ENCODE measurements around the gene LTA4H. TPM values are rescaled to one million over a fixed set of nuclear protein-coding genes. Genes with fewer than 3 reads are reported as not detected.

Gene LTA4H
- total RNA-seq, 1 donor from 2014 or later: 266 TPM

DNA sequence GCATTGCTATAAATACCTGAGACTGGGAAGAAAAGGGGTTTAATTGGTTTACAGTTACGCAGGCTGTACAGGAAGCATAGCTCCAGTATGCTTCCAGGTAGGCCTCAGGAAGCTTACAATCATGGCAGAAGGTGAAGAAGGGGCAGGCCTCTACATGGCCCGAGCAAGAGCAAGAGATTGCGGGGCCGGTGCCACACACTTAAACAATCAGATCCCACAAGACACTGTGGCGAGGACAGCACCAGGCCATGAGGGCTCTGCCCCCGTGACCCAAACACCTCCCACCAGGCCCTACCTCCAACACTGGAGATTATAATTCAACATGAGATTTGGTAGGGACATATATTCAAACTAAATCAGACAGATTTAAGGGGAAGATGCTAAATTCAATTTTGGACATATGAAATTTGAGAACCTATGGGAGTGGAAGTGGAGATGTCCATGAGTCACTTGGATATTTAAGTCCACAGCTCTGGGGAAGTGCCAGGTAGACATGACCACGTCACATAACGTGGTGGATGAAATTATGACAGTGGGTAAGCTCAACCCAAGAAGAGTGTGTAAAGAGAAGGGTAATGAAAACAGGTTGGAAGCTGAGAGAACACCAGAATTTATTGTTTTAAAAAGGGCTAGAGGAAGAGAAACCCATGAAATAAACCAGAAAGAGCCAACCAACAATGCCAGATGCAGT is 1.5 kb upstream of the LTA4H start:
- no peaks in the 10 kb centered on the region for H3K27me3 Mint-ChIP-seq (ENCODE audit: insufficient read depth, low read depth)
- no peaks in the 10 kb centered on the region for H3K36me3 Mint-ChIP-seq
- Histone ChIP-seq H3K27ac (no peak overlapping the region), H3K4me1 (peaks cover 24% of the 10 kb centered on the region), H3F3A (ENCODE audit: low read depth) (peaks cover 12% of the 10 kb centered on the region), H4K20me1 (ENCODE audit: low read depth) (peaks cover 12% of the 10 kb centered on the region), H3K36me3 (no peaks in the 10 kb centered on the region), H3K9me3 (ENCODE audit: low read depth) (no peaks in the 10 kb centered on the region), H3K4me3 (no peak overlapping the region), H3K79me2 (ENCODE audit: low read depth) (peaks cover 31% of the 10 kb centered on the region), H3K9ac (no peak overlapping the region), H3K27me3 (no peaks in the 10 kb centered on the region), H3K4me2 (no peak overlapping the region), H2AFZ (replicated peaks) (no peak overlapping the region)
- no peaks in the 10 kb centered on the region for H3K9me3 Mint-ChIP-seq
- H3K4me3 Mint-ChIP-seq: no peak overlapping the region
- peaks cover 7% of the 10 kb centered on the region for H3K4me1 Mint-ChIP-seq
- no peak for TF ChIP-seq EZH2 (IDR thresholded peaks at IDR 0.05)
- TF ChIP-seq EZH2phosphoT487 (IDR thresholded peaks at IDR 0.05): no peak
- TF ChIP-seq, protein P1, sequence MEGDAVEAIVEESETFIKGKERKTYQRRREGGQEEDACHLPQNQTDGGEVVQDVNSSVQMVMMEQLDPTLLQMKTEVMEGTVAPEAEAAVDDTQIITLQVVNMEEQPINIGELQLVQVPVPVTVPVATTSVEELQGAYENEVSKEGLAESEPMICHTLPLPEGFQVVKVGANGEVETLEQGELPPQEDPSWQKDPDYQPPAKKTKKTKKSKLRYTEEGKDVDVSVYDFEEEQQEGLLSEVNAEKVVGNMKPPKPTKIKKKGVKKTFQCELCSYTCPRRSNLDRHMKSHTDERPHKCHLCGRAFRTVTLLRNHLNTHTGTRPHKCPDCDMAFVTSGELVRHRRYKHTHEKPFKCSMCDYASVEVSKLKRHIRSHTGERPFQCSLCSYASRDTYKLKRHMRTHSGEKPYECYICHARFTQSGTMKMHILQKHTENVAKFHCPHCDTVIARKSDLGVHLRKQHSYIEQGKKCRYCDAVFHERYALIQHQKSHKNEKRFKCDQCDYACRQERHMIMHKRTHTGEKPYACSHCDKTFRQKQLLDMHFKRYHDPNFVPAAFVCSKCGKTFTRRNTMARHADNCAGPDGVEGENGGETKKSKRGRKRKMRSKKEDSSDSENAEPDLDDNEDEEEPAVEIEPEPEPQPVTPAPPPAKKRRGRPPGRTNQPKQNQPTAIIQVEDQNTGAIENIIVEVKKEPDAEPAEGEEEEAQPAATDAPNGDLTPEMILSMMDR (IDR thresholded peaks at IDR 0.05): no peak
- H3K27ac Mint-ChIP-seq: no peak overlapping the region
- DNase-seq (ENCODE audit: low spot score): no peak

DNA sequence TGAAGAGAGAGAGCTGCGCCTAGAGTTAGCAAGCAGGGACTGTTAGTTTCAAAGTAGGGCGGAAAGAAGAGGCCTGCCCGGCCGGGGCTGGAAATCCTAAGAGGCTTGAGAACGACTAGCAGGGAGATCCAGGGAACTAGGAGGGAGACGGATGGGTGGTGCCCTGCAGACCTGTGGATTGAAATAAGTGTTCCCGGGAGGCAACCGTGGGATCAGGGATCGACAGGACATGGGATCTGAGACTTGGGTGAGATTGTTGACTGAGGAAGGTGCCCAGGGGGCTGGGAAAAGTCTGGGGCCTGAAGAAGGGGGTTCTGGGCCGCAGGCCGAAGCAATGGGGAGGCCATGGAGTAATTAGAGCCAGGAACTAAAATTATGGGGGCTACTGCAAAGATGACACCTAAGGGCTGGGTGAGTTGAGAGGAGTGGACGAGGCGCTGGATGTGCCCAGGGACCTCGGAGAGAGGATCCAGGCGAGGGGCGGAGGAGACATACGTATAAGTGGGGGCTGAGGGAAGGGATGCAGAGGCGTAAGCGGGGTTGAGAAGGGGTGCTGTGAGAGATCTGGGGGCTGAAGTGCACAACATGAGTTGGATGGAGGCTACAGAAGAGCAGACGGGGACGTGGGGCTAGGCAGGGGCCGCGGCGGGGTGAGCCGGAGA is 635 bp downstream of the LTA4H start:
- Histone ChIP-seq H3K9me3 (ENCODE audit: low read depth) (no peaks in the 10 kb centered on the region), H3K27ac (peak overlapping the region; percentile 22), H2AFZ (replicated peaks) (peak overlapping the region; percentile 74), H3K4me1 (peaks cover 24% of the 10 kb centered on the region), H3K36me3 (no peaks in the 10 kb centered on the region), H4K20me1 (ENCODE audit: low read depth) (peaks cover 22% of the 10 kb centered on the region), H3K4me3 (peak overlapping the region; percentile 86), H3K9ac (peak overlapping the region; percentile 69), H3K79me2 (ENCODE audit: low read depth) (peaks cover 51% of the 10 kb centered on the region), H3F3A (ENCODE audit: low read depth) (peaks cover 12% of the 10 kb centered on the region), H3K27me3 (no peaks in the 10 kb centered on the region), H3K4me2 (peak overlapping the region; percentile 88)
- Mint-ChIP-seq H3K36me3 (no peaks in the 10 kb centered on the region), H3K9me3 (no peaks in the 10 kb centered on the region), H3K27ac (no peak overlapping the region), H3K4me1 (peaks cover 7% of the 10 kb centered on the region), H3K4me3 (no peak overlapping the region), H3K27me3 (ENCODE audit: insufficient read depth, low read depth) (no peaks in the 10 kb centered on the region)
- DNase-seq (ENCODE audit: low spot score): peak; percentile 60
- TF ChIP-seq EZH2 (IDR thresholded peaks at IDR 0.05) (no peak), EZH2phosphoT487 (IDR thresholded peaks at IDR 0.05) (no peak)
- TF ChIP-seq, protein P1 (IDR thresholded peaks at IDR 0.05): no peak

DNA sequence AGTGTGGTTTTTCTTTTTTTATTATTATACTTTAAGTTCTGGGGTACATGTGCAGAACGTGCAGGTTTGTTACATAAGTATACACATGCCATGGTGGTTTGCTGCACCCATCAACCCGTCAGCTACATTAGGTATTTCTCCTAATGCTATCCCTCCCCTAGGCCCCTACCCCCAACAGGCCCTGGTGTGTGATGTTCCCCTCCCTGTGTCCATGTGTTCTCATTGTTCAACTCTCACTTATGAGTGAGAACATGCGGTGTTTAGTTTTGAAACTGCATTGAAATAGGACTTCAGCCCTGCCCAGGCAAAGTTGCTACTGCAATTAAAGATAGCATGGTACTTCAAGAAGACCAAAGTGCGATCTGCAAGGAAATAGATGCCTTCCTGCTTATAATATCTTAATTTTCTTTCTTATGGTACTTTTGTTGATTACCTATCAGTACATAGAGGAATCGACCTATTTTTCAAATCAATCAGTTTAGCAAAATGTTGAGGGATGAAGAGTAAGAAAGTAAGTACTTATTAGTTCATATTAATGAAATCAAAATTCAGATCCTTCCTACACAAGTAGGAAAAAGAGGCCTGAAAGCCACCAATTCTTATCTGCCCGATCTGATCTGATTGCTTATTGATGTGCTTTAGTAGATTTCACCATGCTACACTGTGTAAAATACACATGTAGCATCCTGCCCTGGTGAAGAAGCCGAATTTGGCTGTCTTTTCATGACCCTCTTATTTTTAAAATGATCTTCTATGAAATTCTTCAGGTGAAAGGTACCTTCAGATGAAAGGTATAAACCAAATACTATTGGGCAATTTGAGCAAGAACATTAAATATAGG is 1.6 kb downstream of the LTA4H start:
- peak overlapping the region; percentile 69 for H3K9ac ChIP-seq

More for the DNA sequence above, 1.6 kb downstream of the LTA4H start:
- H3F3A ChIP-seq (ENCODE audit: low read depth): peaks cover 12% of the 10 kb centered on the region
- H3K4me3 ChIP-seq: peak overlapping the region; percentile 86
- no peaks in the 10 kb centered on the region for H3K9me3 ChIP-seq (ENCODE audit: low read depth)
- H3K4me2 ChIP-seq: peak overlapping the region; percentile 88
- TF ChIP-seq, protein P1 (IDR thresholded peaks at IDR 0.05): no peak
- TF ChIP-seq EZH2phosphoT487 (IDR thresholded peaks at IDR 0.05): no peak
- TF ChIP-seq EZH2 (IDR thresholded peaks at IDR 0.05): no peak
- peaks cover 60% of the 10 kb centered on the region for H3K79me2 ChIP-seq (ENCODE audit: low read depth)
- no peaks in the 10 kb centered on the region for H3K27me3 ChIP-seq
- peaks cover 24% of the 10 kb centered on the region for H3K4me1 ChIP-seq
- no peak overlapping the region for H2AFZ ChIP-seq (replicated peaks)
- Mint-ChIP-seq H3K36me3 (no peaks in the 10 kb centered on the region), H3K27me3 (ENCODE audit: insufficient read depth, low read depth) (no peaks in the 10 kb centered on the region), H3K27ac (no peak overlapping the region), H3K4me1 (peaks cover 7% of the 10 kb centered on the region), H3K4me3 (peak overlapping the region; percentile 41), H3K9me3 (no peaks in the 10 kb centered on the region)
- no peaks in the 10 kb centered on the region for H3K36me3 ChIP-seq
- H4K20me1 ChIP-seq (ENCODE audit: low read depth): peaks cover 28% of the 10 kb centered on the region
- H3K27ac ChIP-seq: no peak overlapping the region
- DNase-seq (ENCODE audit: low spot score): no peak
